Glutamatergic neuron (in vitro differentiated cells): ENCODE data around the gene NUP35. TPM values are rescaled to one million over a fixed set of nuclear protein-coding genes. Genes with fewer than 3 reads are reported as not detected.

Source experiments
- DNase-seq: peaks from one replicate; pipeline ENCODE4 v3.0.0; 2022
- H3K27ac Mint-ChIP-seq: one replicate; pipeline ENCODE4 v1.8.0; 2020; ENCODE audit warnings: mild to moderate bottlenecking, mixed read lengths, inconsistent platforms; ENCODE audit not compliant: unreplicated experiment
- H3K27me3 Mint-ChIP-seq: one replicate; pipeline ENCODE4 v1.8.0; 2020; ENCODE audit warnings: mild to moderate bottlenecking, moderate library complexity, mixed read lengths, inconsistent platforms; ENCODE audit not compliant: unreplicated experiment
- H3K36me3 Mint-ChIP-seq: one replicate; pipeline ENCODE4 v1.8.0; 2020; ENCODE audit warnings: mild to moderate bottlenecking, mixed read lengths, inconsistent platforms; ENCODE audit not compliant: unreplicated experiment
- H3K4me1 Mint-ChIP-seq: one replicate; pipeline ENCODE4 v1.8.0; 2020; ENCODE audit warnings: mild to moderate bottlenecking, low read depth, mixed read lengths, inconsistent platforms; ENCODE audit not compliant: unreplicated experiment
- H3K4me3 Mint-ChIP-seq: one replicate; pipeline ENCODE4 v1.8.0; 2020; ENCODE audit warnings: mild to moderate bottlenecking, mixed read lengths, inconsistent platforms; ENCODE audit not compliant: unreplicated experiment
- H3K9me3 Mint-ChIP-seq: one replicate; pipeline ENCODE4 v1.8.0; 2020; ENCODE audit warnings: mild to moderate bottlenecking, moderate library complexity, mixed read lengths, inconsistent platforms; ENCODE audit not compliant: unreplicated experiment
- total RNA-seq: library from RNA; stranded (reverse); fragmentation: NEBNext Ultra II Directional; extraction: Animal tissue kit (Norgen Biotek cat#: 25700); gene quantifications from one replicate; pipeline ENCODE4 v1.2.1, GENCODE V29; 2021; ENCODE audit not compliant: unreplicated experiment
- TF ChIP-seq, protein P1 (sequence below): fragments of 200-600 bp; sonication (generic); IDR thresholded peaks from one replicate; pipeline ENCODE4 v1.5.0; 2021; ENCODE audit not compliant: partially characterized antibody, unreplicated experiment

NUP35 gene
- total RNA-seq, 1 donor from 2014 or later, result 8.6 TPM

- peaks cover 2% of the 10 kb centered on the region for H3K27me3 Mint-ChIP-seq
- no peak overlapping the region for H3K4me3 Mint-ChIP-seq
- H3K36me3 Mint-ChIP-seq, result peaks cover 6% of the 10 kb centered on the region
- TF ChIP-seq, protein P1, sequence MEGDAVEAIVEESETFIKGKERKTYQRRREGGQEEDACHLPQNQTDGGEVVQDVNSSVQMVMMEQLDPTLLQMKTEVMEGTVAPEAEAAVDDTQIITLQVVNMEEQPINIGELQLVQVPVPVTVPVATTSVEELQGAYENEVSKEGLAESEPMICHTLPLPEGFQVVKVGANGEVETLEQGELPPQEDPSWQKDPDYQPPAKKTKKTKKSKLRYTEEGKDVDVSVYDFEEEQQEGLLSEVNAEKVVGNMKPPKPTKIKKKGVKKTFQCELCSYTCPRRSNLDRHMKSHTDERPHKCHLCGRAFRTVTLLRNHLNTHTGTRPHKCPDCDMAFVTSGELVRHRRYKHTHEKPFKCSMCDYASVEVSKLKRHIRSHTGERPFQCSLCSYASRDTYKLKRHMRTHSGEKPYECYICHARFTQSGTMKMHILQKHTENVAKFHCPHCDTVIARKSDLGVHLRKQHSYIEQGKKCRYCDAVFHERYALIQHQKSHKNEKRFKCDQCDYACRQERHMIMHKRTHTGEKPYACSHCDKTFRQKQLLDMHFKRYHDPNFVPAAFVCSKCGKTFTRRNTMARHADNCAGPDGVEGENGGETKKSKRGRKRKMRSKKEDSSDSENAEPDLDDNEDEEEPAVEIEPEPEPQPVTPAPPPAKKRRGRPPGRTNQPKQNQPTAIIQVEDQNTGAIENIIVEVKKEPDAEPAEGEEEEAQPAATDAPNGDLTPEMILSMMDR, result no peak
- no peaks in the 10 kb centered on the region for H3K9me3 Mint-ChIP-seq
- no peak for DNase-seq
- H3K4me1 Mint-ChIP-seq, result peaks cover 3% of the 10 kb centered on the region
- H3K27ac Mint-ChIP-seq, result no peak overlapping the region
Observed at GRCh38 chr2:183207110-183207509, 82.9 kb downstream of the NUP35 start.

GRCh38 chr2:183209395-183210028 is 85.3 kb downstream of the NUP35 start:
- peaks cover 6% of the 10 kb centered on the region for H3K36me3 Mint-ChIP-seq
- no peak for DNase-seq
- peaks cover 3% of the 10 kb centered on the region for H3K4me1 Mint-ChIP-seq
- H3K9me3 Mint-ChIP-seq, result no peaks in the 10 kb centered on the region
- H3K4me3 Mint-ChIP-seq, result no peak overlapping the region
- TF ChIP-seq, protein P1, result no peak
- H3K27me3 Mint-ChIP-seq, result peaks cover 2% of the 10 kb centered on the region
- H3K27ac Mint-ChIP-seq, result no peak overlapping the region

Other genes starting within 250 kb of the NUP35 start
- 116 TPM for gene NCKAP1, start 86.0 kb upstream of the NUP35 start, total RNA-seq
- gene DUSP19, start 45.7 kb upstream of the NUP35 start, total RNA-seq, result 1.6 TPM